ENCODE measurements around the gene SETBP1. TPM values are rescaled to one million over a fixed set of nuclear protein-coding genes. Genes with fewer than 3 reads are reported as not detected.

The SETBP1 gene
- total and polyA plus RNA-seq, 2 of the 4 experiments (the other 2 are of a cell fraction): 0.19 to 0.36 TPM

GRCh38 chr18:45014047-45014501 lies 333.4 kb downstream of the SETBP1 start:
- Histone ChIP-seq H3K4me3 (ENCODE audit: insufficient read depth, low read depth, low read length) (no peak overlapping the region), H4K20me1 (ENCODE audit: insufficient read depth, low read length) (no peaks in the 10 kb centered on the region), H3K18ac (ENCODE audit: low read depth, low read length) (no peak overlapping the region), H3K9me1 (ENCODE audit: insufficient read depth, low read length) (peaks cover 3% of the 10 kb centered on the region; the same call in 1 of the 2 replicates), H4K5ac (ENCODE audit: low read depth, low read length) (no peak overlapping the region; the same call in 1 of the 2 replicates), H3K9me3 (ENCODE audit: control insufficient read depth, insufficient read depth, low read length) (no peaks in the 10 kb centered on the region), H2AK9ac (replicated peaks; ENCODE audit: low read depth, low read length, poor library complexity) (no peak overlapping the region), H3K36me3 (ENCODE audit: control insufficient read depth, insufficient read depth, low read length) (no peaks in the 10 kb centered on the region), H2AFZ (replicated peaks; ENCODE audit: low read length, poor library complexity) (peak overlapping the region; percentile 82), H3K4me2 (ENCODE audit: low read depth, low read length) (peak overlapping the region; percentile 23; the same call in 1 of the 2 replicates), H3K4me1 (ENCODE audit: control insufficient read depth, insufficient read depth, low read length) (peaks cover 15% of the 10 kb centered on the region), H3K9ac (ENCODE audit: low read depth, low read length) (no peak overlapping the region), H4K91ac (ENCODE audit: insufficient read depth, low read depth, low read length) (0 out of 2 replicates have a peak overlapping the region, but pooled peaks have one; percentile 36), H2BK120ac (ENCODE audit: low read depth, low read length) (peak overlapping the region; percentile 57; the same call in 1 of the 2 replicates), H2BK15ac (ENCODE audit: low read depth, low read length) (peak overlapping the region; percentile 45; the same call in 1 of the 3 replicates), H3K4ac (ENCODE audit: low read depth, low read length) (peak overlapping the region; percentile 60), H3K79me1 (ENCODE audit: low read depth in 1 of 2, low read length in 2 of 2) (no peaks in the 10 kb centered on the region), H4K8ac (ENCODE audit: low read depth in 2 of 2, low read length in 2 of 2) (peak overlapping the region in 1 of 2 experiments; percentile 44; a peak in 1 of 4 replicates), H3K23ac (ENCODE audit: low read depth, low read length) (no peak overlapping the region), H2AK5ac (ENCODE audit: low read depth, low read length) (no peak overlapping the region), H2BK5ac (ENCODE audit: low read depth, low read length, poor library complexity, severe bottlenecking) (peak overlapping the region; percentile 10), H3K14ac (replicated peaks; ENCODE audit: low read depth, low read length) (peak overlapping the region; percentile 49; the same call in 1 of the 2 replicates), H3K27me3 (ENCODE audit: control insufficient read depth, insufficient read depth, low read length) (no peaks in the 10 kb centered on the region), H3K56ac (ENCODE audit: extremely low read depth, insufficient read depth, low read length) (no peak overlapping the region), H2BK20ac (ENCODE audit: low read depth, low read length) (peak overlapping the region; percentile 68; the same call in 1 of the 2 replicates), H3K27ac (ENCODE audit: insufficient read depth, low read length) (0 out of 2 replicates have a peak overlapping the region, but pooled peaks have one; percentile 3)
- no CpG with 5 or more reads among the region's 2 CpGs for WGBS, 2 experiments (ENCODE audit: extremely low coverage in 2 of 2, insufficient read length in 1 of 2)
- BruUV-seq (replicated peaks): no TSS peak
- DNase-seq: peak; percentile 82
- ATAC-seq (ENCODE audit: low read depth): peak; percentile 86
- POLR2A ChIA-PET (ENCODE audit: unreplicated experiment): no interaction called here
- in situ Hi-C loops (cut with MboI; ENCODE audit: low sequenced_read_pairs) (no loop called here), dilution Hi-C loops (cut with HindIII; ENCODE audit: low sequenced_read_pairs, unreplicated experiment) (no loop called here), intact Hi-C loops (cut with micrococcal nuclease) (no loop called here)
- CTCF ChIA-PET: no interaction called here
- TF ChIP-seq FOS (IDR thresholded peaks at IDR 0.05; ENCODE audit: low read depth, low read length) (no peak), RAD21 (IDR thresholded peaks at IDR 0.05; ENCODE audit: low read length) (peak; percentile 10; the same call in 1 of the 2 replicates), CHD1 (IDR thresholded peaks at IDR 0.05; ENCODE audit: low read depth, low read length) (no peak), CTCF (conservative IDR thresholded peaks at IDR 0.05; ENCODE audit: low read depth, low read length) (peak; percentile 33; the same call in 1 of the 2 replicates)
- TF ChIP-seq, protein P1, sequence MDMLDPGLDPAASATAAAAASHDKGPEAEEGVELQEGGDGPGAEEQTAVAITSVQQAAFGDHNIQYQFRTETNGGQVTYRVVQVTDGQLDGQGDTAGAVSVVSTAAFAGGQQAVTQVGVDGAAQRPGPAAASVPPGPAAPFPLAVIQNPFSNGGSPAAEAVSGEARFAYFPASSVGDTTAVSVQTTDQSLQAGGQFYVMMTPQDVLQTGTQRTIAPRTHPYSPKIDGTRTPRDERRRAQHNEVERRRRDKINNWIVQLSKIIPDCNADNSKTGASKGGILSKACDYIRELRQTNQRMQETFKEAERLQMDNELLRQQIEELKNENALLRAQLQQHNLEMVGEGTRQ (IDR thresholded peaks at IDR 0.05; ENCODE audit: low read depth, low read length): no peak

Measured in IMR-90 (cell line).